GM18502 (cell line): ENCODE results near the gene CST9L.

Experiments used
- ATAC-seq: cut with Tn5 transposase; IDR thresholded peaks from one replicate; pipeline ENCODE4 v1.9.1; 2021; ENCODE audit warnings: mild to moderate bottlenecking; ENCODE audit not compliant: unreplicated experiment, poor library complexity

CST9L gene

DNA sequence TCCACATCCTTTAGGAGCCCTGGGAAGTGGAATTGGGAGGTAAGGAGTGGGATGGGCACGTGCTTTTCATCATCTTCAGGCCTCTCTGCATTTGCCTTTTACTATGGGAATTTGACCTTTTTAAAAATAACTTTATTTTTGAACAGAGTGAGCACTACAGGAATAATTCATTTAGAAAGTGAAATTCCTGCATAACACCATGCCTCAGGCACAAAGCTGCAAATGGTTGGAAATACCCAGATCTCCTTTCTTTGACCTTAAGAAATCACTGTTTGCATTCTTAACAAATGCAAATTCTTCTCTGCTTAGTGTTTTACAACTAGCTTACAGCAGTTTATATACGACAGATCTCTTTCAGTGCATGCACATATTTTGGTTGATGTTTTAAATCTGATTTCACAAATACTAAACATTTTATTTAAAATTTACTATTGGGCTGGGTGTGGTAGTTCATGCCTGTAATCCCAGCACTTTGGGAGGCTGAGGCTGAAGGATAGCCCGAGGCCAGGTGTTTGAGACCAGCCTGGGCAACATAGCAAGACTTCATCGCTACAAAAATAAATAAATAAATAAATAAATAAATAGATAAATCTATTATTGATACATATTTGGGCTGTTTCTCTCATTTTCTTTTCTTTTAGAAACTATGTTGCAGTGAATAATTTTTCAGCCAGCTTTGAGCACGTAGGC is 52.9 kb downstream of the CST9L start:
- no peak for ATAC-seq

DNA sequence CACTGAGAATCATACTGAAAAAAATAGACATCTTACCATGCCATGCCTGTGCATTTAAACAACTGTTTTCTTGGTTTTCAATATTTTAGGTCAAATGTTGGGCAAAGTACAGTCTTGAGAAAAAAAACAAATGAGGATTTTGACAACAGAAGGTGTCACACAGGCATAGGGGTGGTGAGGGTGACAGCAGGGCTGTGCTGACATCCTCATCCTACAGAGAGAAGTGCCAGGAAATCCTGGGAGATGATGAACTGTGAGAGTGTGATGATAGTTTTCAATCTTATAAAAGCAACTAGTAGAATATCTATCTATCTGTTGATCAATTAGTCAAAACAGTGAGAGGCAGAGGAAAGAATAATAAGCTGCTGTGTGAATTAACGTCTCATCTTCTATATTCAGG is 53.4 kb downstream of the CST9L start:
- ATAC-seq: no peak
